Neutrophil (primary cell): ENCODE results near the gene PLXDC2.

Source experiments
- H3K27ac ChIP-seq: fragments of 200-600 bp; sonication (generic); 2 replicates; pipeline ENCODE4 v1.5.1; 2016; ENCODE audit warnings: mild to moderate bottlenecking, moderate library complexity
- H3K27me3 ChIP-seq: fragments of 200-600 bp; sonication (generic); 2 replicates; pipeline ENCODE4 v1.6.0; 2016; ENCODE audit warnings: mild to moderate bottlenecking
- H3K36me3 ChIP-seq: fragments of 200-600 bp; sonication (generic); 2 replicates; pipeline ENCODE4 v1.5.1; 2017
- H3K4me1 ChIP-seq, 2 experiments: fragments of 200-600 bp in 1 of 2; sonication (generic) in 1 of 2; 1 replicate in 1 of 2; 2 replicates in 1 of 2; pipeline versions ENCODE4 v1.5.1 to v1.6.1; 2013 to 2016; ENCODE audit warnings: low read depth in 1 of 2, low read length in 1 of 2, mild to moderate bottlenecking in 1 of 2, moderate library complexity in 1 of 2; ENCODE audit not compliant: control insufficient read depth in 1 of 2, insufficient read depth in 1 of 2
- H3K4me3 ChIP-seq, 2 experiments: fragments of 200-600 bp in 1 of 2; sonication (generic) in 1 of 2; 1 replicate in 1 of 2; 2 replicates in 1 of 2; pipeline ENCODE4 v1.5.1; 2013 to 2016; ENCODE audit warnings: low read depth in 1 of 2, low read length in 1 of 2, mild to moderate bottlenecking in 1 of 2, moderate library complexity in 1 of 2
- H3K9me3 ChIP-seq: fragments of 200-600 bp; sonication (generic); 2 replicates; pipeline ENCODE4 v1.5.1; 2016
- CTCF ChIP-seq: fragments of 200-600 bp; sonication (generic); IDR thresholded peaks from 2 replicates; pipeline ENCODE4 v1.5.1; 2016; ENCODE audit warnings: antibody characterized with exemption

PLXDC2 gene

DNA sequence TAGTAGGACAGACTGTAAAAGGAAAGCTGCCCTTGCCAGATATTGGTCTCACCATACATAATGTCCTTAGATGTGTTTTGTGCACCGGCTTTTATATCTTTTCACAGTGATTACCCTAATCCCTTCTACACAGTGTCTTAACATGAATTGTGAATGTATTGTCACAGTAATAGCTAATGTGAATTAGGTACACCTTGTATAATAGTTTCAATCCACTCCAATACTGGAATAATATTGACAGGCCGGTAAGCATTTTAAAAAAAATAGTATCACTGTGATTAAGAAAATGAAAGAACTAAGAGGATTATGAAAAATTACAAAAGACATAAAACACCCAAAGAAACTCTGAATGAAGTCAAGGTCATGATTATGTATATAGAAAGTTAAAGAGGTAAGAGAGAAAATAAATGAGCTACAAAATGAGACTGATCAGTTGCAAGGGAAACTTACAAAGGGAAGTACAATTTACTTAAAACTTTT, 420.9 kb downstream of the PLXDC2 start:
- no peak overlapping the region for H3K4me3 ChIP-seq
- H3K36me3 ChIP-seq: no peaks in the 10 kb centered on the region
- no peaks in the 10 kb centered on the region for H3K27me3 ChIP-seq
- TF ChIP-seq CTCF: no peak
- H3K4me1 ChIP-seq: no peaks in the 10 kb centered on the region
- H3K27ac ChIP-seq: no peak overlapping the region
- H3K9me3 ChIP-seq: no peaks in the 10 kb centered on the region

DNA sequence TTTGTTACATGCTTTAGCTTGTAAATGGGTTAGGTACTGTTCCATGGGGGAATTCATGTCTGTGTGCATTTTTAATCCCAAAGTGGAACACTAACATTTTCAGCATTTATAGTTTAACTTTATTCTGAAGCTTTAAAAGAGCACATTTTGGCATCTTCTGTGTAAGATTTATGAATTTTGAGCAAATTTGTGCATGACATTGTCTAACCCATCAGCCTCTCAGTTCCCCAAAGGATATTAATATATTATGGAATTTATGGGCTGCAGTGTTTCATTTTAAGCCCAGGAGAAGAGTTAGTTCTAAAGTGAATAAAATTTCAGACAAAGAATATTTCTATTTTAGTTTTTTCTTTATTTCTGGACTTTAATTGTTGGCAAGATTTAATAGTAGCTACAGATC, 421.4 kb downstream of the PLXDC2 start:
- TF ChIP-seq CTCF: no peak
- Histone ChIP-seq H3K4me1 (no peaks in the 10 kb centered on the region), H3K27ac (no peak overlapping the region), H3K4me3 (no peak overlapping the region), H3K9me3 (no peaks in the 10 kb centered on the region), H3K36me3 (no peaks in the 10 kb centered on the region), H3K27me3 (no peaks in the 10 kb centered on the region)

- H3K36me3 ChIP-seq: peaks cover 6% of the 10 kb centered on the region
- no peak overlapping the region for H3K27ac ChIP-seq
- TF ChIP-seq CTCF: no peak
- H3K4me3 ChIP-seq: no peak overlapping the region
- no peaks in the 10 kb centered on the region for H3K27me3 ChIP-seq
- H3K9me3 ChIP-seq: no peaks in the 10 kb centered on the region
- no peaks in the 10 kb centered on the region for H3K4me1 ChIP-seq
Measured at GRCh38 chr10:20240643-20241042, 424.4 kb downstream of the PLXDC2 start.

DNA sequence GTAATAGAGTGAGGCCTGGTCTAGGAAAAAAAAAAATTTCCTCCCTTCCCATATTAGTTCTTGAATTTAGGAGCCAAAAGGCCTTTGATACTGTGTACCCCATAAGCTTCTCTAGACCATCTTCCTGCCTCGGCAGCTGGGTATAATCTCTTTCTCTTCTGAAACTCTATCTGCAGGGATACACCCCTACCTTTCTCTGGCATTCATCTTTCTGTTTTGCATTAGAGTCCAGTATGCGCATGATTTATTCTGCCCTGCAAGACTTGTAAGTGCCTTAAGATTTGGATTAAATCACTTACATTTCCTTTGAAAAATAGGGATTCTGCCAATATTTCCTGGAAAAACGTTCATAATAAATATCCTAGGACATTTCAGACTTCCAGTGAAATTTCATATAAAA, 431.2 kb downstream of the PLXDC2 start:
- Histone ChIP-seq H3K4me1 (no peaks in the 10 kb centered on the region), H3K36me3 (peaks cover 18% of the 10 kb centered on the region), H3K27ac (no peak overlapping the region), H3K4me3 (no peak overlapping the region), H3K27me3 (no peaks in the 10 kb centered on the region), H3K9me3 (no peaks in the 10 kb centered on the region)
- no peak for TF ChIP-seq CTCF

DNA sequence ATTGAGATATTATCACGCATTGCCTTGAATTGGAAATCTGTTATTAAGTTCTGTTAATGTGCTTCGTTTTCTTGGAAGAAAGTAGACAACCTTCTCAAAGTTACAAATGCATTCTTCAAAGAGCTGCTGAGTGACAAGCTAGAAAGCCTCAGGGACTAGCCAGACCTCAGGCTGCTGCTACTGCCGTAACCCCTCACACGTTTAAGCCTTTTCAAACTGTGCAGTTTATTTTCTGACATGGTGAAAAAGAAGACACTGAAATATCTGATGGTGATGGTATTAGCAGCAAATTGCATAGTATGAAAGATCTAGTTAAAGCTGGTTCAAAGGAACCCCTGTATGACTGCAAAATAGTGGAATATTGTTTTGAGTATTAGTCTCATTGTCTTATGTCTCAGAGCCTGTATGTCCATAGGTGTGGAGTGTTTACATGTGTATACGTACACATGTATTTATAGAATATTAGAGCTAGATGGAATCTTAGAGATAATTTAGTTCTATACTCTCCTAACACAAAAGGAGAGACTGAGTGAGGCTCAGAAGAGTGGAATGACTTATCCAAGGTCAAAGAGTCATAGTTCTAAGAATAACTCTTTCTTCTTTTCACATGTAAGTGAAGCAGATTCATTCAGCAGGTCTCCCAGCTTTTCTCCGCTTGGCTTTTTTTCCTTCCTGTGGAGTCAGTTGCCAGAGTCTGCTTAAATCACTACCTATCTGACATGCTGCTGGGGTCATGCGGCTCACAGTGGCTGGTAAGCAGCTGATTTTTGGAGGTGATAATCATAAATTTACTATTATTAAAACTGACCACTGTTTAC, 431.9 kb downstream of the PLXDC2 start:
- H3K27me3 ChIP-seq: no peaks in the 10 kb centered on the region
- H3K4me1 ChIP-seq: no peaks in the 10 kb centered on the region
- H3K4me3 ChIP-seq: no peak overlapping the region
- H3K27ac ChIP-seq: no peak overlapping the region
- no peaks in the 10 kb centered on the region for H3K9me3 ChIP-seq
- no peak for TF ChIP-seq CTCF
- H3K36me3 ChIP-seq: peaks cover 18% of the 10 kb centered on the region
